Activated CD4-positive, alpha-beta T cell treated with anti-CD3 and anti-CD28 coated beads, Interleukin-2, amount 10 ng/mL, durations not matched to agents 24 days and 14 days (primary cell): ENCODE results near the gene TBC1D5. TPM values are rescaled to one million over a fixed set of nuclear protein-coding genes. Genes with fewer than 3 reads are reported as not detected.

ENCODE experiments used
- DNase-seq: peaks from one replicate; pipeline ENCODE4 v3.0.0; 2022
- H3K27ac Mint-ChIP-seq: one replicate; pipeline ENCODE4 v1.8.0; 2022; ENCODE audit warnings: mild to moderate bottlenecking, mixed read lengths
- H3K27me3 Mint-ChIP-seq: one replicate; pipeline ENCODE4 v1.8.0; 2022; ENCODE audit warnings: mixed read lengths
- H3K36me3 Mint-ChIP-seq: one replicate; pipeline ENCODE4 v1.8.0; 2022; ENCODE audit warnings: low read depth, mild to moderate bottlenecking, mixed read lengths
- H3K4me1 Mint-ChIP-seq: one replicate; pipeline ENCODE4 v1.8.0; 2021; ENCODE audit warnings: mixed read lengths
- H3K4me3 Mint-ChIP-seq: one replicate; pipeline ENCODE4 v1.8.0; 2022; ENCODE audit warnings: mild to moderate bottlenecking, moderate library complexity, mixed read lengths
- H3K9me3 Mint-ChIP-seq: one replicate; pipeline ENCODE4 v1.8.0; 2021; ENCODE audit warnings: mixed read lengths
- intact Hi-C: fragments of 100-400 bp; cut with micrococcal nuclease; formaldehyde crosslinking; loops from one replicate; pipeline ENCODE4 v1.15.1; 2023
- total RNA-seq: library from RNA; stranded (reverse); gene quantifications from 2 replicates; pipeline ENCODE4 v1.2.3, GENCODE V29; 2022

TBC1D5 gene
- total RNA-seq, 1 donor from 2014 or later: 38.5 TPM

DNA sequence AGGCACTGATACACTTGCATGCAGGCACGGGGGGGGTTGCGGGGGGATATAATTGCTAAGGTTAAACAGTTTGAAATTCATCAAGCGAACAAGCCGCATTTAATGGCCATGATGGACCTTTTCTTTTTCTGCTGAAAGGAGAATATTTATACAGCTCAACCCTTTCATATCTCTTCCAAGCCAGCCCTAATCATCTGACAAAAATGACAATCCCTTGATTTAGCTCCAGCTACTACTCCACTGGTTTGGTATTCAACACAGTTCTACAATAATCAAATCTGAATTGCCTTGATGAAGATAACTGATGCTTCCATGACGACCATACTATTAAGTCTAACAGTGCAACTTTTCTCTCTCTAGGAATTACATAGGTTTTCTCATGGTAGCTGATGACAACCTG is 482.7 kb downstream of the TBC1D5 start:
- no peak for DNase-seq
- Mint-ChIP-seq H3K4me1 (peaks cover 2% of the 10 kb centered on the region), H3K27me3 (peaks cover 4% of the 10 kb centered on the region), H3K27ac (no peak overlapping the region), H3K4me3 (no peak overlapping the region), H3K36me3 (no peaks in the 10 kb centered on the region), H3K9me3 (no peaks in the 10 kb centered on the region)
- intact Hi-C loops: loop anchor here (1.0 to 2.0 kb wide), 2 partner anchors 154 to 581 kb away; no protein-coding TSS in a partner anchor

DNA sequence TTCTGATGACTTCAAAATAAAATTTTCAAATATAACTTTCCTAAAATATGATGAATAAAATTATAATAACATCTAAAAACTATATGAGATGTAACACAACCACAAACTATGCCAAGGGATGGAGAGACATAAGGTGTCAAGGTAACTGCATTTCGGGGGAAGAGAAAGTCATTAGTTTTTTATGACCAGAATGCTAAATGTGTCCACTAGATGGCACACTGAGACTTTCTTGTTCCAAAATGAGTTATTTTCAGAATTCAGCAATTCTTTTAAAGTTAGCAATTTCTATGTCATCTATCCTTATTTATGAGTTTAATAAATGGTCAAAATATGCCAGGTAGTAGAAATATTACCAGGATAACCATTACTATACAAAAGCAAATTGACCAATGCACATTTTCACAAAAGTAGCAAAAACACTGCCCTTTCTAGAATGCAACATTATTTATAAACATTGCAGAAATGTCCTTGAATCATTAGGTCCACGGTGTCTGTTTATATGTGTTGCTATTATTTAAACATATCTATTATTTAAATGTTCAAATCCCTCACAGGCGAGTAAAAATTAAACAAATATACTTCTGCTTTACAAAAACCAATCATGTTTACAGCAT is 483.5 kb downstream of the TBC1D5 start:
- Mint-ChIP-seq H3K9me3 (no peaks in the 10 kb centered on the region), H3K4me3 (no peak overlapping the region), H3K27me3 (peaks cover 4% of the 10 kb centered on the region), H3K36me3 (no peaks in the 10 kb centered on the region), H3K4me1 (peaks cover 4% of the 10 kb centered on the region), H3K27ac (no peak overlapping the region)
- peak; percentile 75 for DNase-seq
- intact Hi-C loops: loop anchor here (1.0 to 2.0 kb wide), 2 partner anchors 154 to 582 kb away; no protein-coding TSS in a partner anchor

DNA sequence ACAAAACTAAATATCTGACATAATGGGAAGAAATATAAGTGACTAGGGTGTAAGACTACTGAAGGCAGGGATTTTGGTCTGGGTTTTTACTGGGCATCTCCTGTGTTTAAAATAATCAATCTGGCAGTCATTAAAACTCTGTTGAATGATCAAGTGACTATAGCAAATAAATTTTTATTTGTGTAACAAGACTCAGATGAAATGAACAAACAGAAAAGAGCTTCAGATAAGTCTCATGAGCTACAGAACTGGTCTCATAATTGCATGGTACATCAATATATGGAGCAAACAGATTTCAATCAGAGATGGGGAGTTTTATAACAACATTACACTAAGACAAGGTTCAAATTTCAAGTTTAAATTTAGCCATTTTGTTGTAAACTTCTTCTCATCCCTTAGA is 485.2 kb downstream of the TBC1D5 start:
- Mint-ChIP-seq H3K4me3 (no peak overlapping the region), H3K9me3 (no peaks in the 10 kb centered on the region)

DNA sequence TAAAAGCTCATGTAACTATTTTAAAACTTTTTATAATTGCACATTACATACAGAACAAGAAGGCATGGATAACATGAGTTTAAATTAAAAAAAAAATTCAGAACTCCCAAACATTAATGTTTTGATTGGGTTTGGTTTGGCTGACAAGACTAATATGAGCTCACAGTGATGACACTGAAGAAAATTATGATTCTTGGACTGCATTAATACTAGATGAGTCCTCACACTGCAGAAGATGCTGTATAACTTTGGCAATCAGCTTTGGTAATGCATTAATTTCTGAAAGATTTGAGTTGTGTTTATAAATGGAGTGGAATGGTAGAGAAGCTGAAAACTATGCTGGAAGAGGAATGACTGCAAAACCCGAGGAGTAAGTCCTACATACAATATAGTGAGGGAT is 498.8 kb downstream of the TBC1D5 start:
- no peak overlapping the region for H3K27ac Mint-ChIP-seq

More for the DNA sequence above, 485.2 kb downstream of the TBC1D5 start:
- no peak for DNase-seq
- intact Hi-C loops: no loop called here
- Mint-ChIP-seq H3K36me3 (no peaks in the 10 kb centered on the region), H3K4me1 (peaks cover 4% of the 10 kb centered on the region), H3K27me3 (peaks cover 4% of the 10 kb centered on the region), H3K27ac (no peak overlapping the region)

DNA sequence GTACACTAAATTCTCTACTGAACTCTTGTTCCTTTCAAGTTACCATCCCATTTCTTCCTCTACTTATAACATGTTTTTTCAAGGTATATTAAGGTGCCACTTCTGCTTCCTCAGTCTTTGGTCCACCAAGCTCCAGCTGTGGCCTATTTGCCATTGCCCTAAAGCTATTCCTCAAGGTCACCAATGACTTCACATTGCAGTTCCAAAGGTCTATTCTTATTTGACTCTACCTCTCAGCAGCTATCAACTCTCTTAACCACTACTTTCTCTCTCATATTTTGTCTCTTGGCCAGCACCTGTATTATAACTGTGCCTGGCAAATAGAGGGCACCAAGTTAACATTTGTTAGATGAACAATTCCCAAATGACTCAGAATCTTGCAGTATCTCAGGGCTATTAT is 503.0 kb downstream of the TBC1D5 start:
- Mint-ChIP-seq H3K27me3 (no peaks in the 10 kb centered on the region), H3K36me3 (no peaks in the 10 kb centered on the region), H3K4me1 (peaks cover 3% of the 10 kb centered on the region), H3K27ac (no peak overlapping the region), H3K4me3 (no peak overlapping the region), H3K9me3 (no peaks in the 10 kb centered on the region)
- DNase-seq: no peak
- intact Hi-C loops: no loop called here

More for the DNA sequence above, 498.8 kb downstream of the TBC1D5 start:
- Mint-ChIP-seq H3K36me3 (no peaks in the 10 kb centered on the region), H3K9me3 (no peaks in the 10 kb centered on the region), H3K27me3 (no peaks in the 10 kb centered on the region), H3K4me1 (no peaks in the 10 kb centered on the region), H3K4me3 (no peak overlapping the region)
- DNase-seq: no peak
- intact Hi-C loops: no loop called here

DNA sequence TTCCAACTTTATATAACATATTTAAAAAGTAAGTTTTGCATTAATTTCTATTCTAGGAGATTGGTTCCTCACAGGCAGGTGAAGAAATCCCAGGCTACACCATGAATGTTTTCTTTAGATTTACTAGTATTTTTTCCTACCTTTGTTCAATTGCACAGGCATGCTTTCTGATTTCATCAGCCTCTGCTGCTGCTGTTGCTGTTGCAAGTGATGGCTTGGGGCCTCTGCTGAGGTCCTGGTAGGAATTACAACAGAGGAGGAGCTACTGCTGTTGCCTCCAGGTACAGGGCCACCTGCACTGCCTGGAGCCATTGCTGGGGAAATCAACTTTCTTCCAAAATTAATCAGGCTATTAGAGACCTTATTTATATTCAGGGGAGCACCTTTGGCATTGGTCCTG is 504.4 kb downstream of the TBC1D5 start:
- Mint-ChIP-seq H3K4me1 (peaks cover 8% of the 10 kb centered on the region), H3K36me3 (no peaks in the 10 kb centered on the region), H3K4me3 (no peak overlapping the region), H3K27me3 (no peaks in the 10 kb centered on the region), H3K9me3 (no peaks in the 10 kb centered on the region), H3K27ac (no peak overlapping the region)
- no peak for DNase-seq
- intact Hi-C loops: no loop called here

DNA sequence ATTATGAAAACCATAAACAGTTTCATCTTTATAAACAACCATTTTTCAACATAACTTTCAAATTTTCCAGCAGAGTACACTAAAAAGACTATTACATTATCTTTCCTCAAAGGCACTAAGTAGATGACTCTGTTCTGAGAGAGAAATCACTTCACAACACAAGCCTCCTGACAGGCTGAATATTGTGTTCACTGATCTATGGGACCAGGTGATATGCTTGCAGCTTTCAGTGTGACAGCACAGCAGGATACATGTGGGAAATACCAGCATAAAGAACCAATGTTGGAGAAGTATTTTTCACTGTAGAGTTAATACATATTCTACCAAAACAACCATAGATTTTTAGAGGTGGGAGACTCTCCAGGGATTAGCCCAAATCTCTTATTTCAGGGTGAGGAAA is 507.1 kb downstream of the TBC1D5 start:
- H3K36me3 Mint-ChIP-seq: no peaks in the 10 kb centered on the region
- no peak overlapping the region for H3K4me3 Mint-ChIP-seq
- intact Hi-C loops: no loop called here
- DNase-seq: no peak
- no peaks in the 10 kb centered on the region for H3K27me3 Mint-ChIP-seq
- peaks cover 12% of the 10 kb centered on the region for H3K4me1 Mint-ChIP-seq
- no peaks in the 10 kb centered on the region for H3K9me3 Mint-ChIP-seq
- H3K27ac Mint-ChIP-seq: peak overlapping the region; percentile 11

DNA sequence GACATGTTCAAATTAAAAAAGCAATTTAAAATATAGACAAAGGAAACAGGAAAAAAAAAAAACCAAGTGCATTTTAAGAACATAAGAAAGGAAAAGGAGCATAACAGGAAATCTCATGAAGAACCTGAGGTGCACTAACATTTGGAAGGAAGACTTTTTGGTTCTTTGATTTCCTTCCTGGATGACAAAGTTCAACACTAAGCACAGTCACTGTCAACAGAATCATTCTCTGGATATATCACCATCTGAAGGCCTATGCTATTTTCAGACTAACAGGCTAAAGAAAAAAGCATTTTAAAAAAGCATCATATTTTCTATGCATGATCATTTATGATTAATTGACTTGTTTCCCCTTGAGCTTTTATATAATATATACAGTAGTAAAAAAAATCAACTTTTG is 508.0 kb downstream of the TBC1D5 start:
- intact Hi-C loops: loop anchor here (5.0 kb wide), 5 partner anchors 37 to 407 kb away; no protein-coding TSS in a partner anchor
- no peaks in the 10 kb centered on the region for H3K36me3 Mint-ChIP-seq
- H3K27me3 Mint-ChIP-seq: no peaks in the 10 kb centered on the region
- H3K4me3 Mint-ChIP-seq: no peak overlapping the region
- no peak overlapping the region for H3K27ac Mint-ChIP-seq
- H3K4me1 Mint-ChIP-seq: peaks cover 12% of the 10 kb centered on the region
- H3K9me3 Mint-ChIP-seq: no peaks in the 10 kb centered on the region
- no peak for DNase-seq

DNA sequence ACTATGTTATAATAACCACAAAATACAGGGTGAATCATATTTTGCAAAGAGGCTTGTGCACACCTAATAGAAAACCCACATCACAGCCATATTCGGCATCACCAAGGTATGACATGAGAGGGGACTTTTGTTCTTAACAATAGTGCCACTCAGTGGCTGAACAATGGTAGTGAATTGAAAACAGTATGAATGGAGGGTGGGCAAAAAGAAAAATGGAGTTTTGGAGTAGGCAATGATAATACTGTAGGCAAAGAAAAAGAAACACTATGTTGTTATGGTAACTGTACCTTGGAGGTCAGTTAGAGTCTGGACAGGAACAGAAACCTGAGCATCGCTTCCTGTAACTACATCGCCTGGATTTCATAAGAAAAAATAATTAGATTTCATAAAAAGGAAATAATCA is 509.0 kb downstream of the TBC1D5 start:
- no peaks in the 10 kb centered on the region for H3K9me3 Mint-ChIP-seq

DNA sequence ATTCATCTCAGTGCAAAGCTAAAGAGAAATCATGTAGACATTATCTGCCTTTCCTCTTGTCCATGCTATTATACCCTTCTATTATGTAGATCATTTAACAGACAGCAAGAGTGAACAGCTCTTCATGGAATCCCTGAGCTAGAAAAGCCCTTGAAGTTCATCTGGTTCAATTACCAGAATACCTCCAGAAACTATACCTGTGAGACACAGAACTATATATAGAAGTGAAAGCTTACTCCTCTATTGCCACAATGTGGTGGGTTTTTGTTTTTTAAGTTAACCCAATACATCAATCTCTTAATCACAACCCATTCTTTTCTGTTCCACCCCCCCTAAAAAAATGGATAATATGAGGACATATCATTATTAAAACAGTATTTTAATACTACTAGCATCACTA is 510.0 kb downstream of the TBC1D5 start:
- Mint-ChIP-seq H3K4me3 (no peak overlapping the region), H3K27ac (no peak overlapping the region), H3K4me1 (peaks cover 12% of the 10 kb centered on the region), H3K36me3 (no peaks in the 10 kb centered on the region), H3K27me3 (no peaks in the 10 kb centered on the region), H3K9me3 (no peaks in the 10 kb centered on the region)
- no peak for DNase-seq
- intact Hi-C loops: loop anchor here (5.0 kb wide), 5 partner anchors 35 to 405 kb away; no protein-coding TSS in a partner anchor

More for the DNA sequence above, 509.0 kb downstream of the TBC1D5 start:
- H3K4me3 Mint-ChIP-seq: no peak overlapping the region
- H3K27ac Mint-ChIP-seq: no peak overlapping the region
- peak; percentile 84 for DNase-seq
- peaks cover 12% of the 10 kb centered on the region for H3K4me1 Mint-ChIP-seq
- H3K27me3 Mint-ChIP-seq: no peaks in the 10 kb centered on the region
- intact Hi-C loops: loop anchor here (1.0 to 5.0 kb wide), 7 partner anchors 36 to 632 kb away; partner anchors contain the start of gene PLCL2
- H3K36me3 Mint-ChIP-seq: no peaks in the 10 kb centered on the region

DNA sequence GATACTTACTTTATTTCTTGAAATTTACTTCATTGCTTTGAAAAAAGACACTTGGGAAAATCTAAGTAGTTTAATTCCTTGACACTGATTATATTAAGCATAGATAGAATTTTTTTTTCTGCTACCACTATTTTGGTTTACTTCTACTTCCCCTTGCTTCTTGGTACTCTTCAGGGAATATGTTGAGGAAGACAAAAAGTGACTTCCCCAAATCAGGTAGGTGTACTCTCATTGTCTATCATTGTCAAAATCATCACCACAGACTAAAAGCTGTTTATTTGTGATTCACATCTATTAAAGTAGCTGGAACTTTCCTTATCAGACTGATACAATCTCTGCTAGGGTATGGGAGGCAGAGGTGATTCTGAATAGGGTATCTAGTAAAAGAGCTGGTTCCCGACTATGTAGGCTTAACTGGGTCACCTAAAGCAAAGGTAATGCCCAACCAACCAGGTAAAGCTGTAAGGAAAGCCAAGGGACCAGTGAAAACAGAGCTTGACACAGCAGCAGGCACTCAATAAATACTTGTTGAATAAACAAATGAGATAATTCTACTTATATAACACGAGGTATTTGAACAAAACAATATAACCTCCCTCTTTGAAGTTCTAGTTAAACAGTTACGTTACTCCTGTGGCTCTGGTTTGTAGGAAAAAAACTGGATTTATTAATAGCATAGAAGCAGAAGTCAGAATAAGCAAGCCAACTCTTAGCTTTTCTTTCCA is 510.7 kb downstream of the TBC1D5 start:
- H3K4me1 Mint-ChIP-seq: peaks cover 13% of the 10 kb centered on the region
- H3K27ac Mint-ChIP-seq: no peak overlapping the region
- no peaks in the 10 kb centered on the region for H3K36me3 Mint-ChIP-seq
- H3K4me3 Mint-ChIP-seq: no peak overlapping the region
- no peak for DNase-seq
- H3K27me3 Mint-ChIP-seq: no peaks in the 10 kb centered on the region
- H3K9me3 Mint-ChIP-seq: no peaks in the 10 kb centered on the region
- intact Hi-C loops: loop anchor here (5.0 kb wide), 5 partner anchors 34 to 404 kb away; no protein-coding TSS in a partner anchor

DNA sequence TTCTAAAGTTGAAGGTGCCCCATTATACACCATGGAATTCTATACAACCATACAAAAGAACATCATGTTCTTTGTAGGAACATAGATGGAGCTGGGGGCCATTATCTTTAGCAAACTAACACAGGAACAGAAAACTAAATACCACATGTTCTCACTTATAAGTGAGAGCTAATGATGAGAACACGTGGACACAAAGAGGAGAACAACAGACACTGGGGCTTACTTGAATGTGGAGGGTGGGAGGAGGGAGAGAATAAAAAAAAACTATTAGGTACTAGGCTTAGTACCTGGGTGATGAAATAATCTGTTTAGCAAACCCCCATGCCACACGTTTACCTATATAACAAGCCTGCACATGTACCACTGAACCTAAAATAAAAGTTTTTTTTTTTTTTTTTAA is 515.0 kb downstream of the TBC1D5 start:
- peaks cover 5% of the 10 kb centered on the region for H3K4me1 Mint-ChIP-seq
- H3K9me3 Mint-ChIP-seq: no peaks in the 10 kb centered on the region
- H3K36me3 Mint-ChIP-seq: peaks cover 1% of the 10 kb centered on the region
- no peaks in the 10 kb centered on the region for H3K27me3 Mint-ChIP-seq
- no peak for DNase-seq
- no peak overlapping the region for H3K27ac Mint-ChIP-seq
- H3K4me3 Mint-ChIP-seq: no peak overlapping the region
- intact Hi-C loops: no loop called here

DNA sequence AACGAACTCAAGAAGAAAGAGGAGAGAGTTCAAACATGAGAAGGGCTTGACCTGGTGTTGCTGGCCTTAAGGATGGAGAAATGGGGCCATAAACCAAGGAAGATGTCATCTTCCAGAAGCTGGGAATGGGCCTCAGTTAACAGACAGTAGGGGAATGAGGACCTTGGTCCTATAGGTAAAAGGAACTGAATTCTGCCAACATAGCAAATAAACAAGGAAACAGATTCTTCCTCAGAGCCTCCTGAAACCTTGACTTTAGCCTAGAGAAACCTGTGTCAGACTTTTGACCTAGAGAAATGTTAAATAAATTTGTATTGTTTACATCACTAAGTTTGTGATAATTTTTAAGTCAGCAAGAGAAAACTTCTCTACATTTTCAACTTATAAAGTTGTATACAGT is 520.9 kb downstream of the TBC1D5 start:
- peaks cover 13% of the 10 kb centered on the region for H3K9me3 Mint-ChIP-seq
- intact Hi-C loops: no loop called here
- no peak for DNase-seq
- peaks cover 17% of the 10 kb centered on the region for H3K36me3 Mint-ChIP-seq
- no peak overlapping the region for H3K4me3 Mint-ChIP-seq
- no peak overlapping the region for H3K27ac Mint-ChIP-seq
- H3K4me1 Mint-ChIP-seq: no peaks in the 10 kb centered on the region
- no peaks in the 10 kb centered on the region for H3K27me3 Mint-ChIP-seq

DNA sequence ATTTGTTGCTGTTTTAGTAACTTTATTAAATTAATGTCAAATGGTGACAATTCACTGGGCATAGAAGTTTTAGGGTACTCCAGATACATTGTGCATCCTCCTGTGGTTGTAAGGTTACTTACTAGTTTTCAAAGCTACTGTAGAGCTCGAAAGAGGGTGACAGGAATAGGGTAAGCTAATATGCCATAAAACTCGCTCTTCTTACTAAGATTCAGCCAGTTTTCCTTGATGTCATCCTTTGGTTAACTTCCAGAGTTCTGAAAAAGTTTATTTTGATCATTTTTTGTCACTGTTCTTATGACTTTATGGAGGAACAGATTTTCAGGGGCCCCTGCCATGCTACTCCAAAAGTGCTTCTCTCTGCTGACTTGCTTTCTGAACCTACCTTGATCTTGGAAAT is 522.8 kb downstream of the TBC1D5 start:
- H3K4me1 Mint-ChIP-seq: no peaks in the 10 kb centered on the region
- no peak for DNase-seq
- H3K4me3 Mint-ChIP-seq: no peak overlapping the region
- peaks cover 13% of the 10 kb centered on the region for H3K9me3 Mint-ChIP-seq
- no peak overlapping the region for H3K27ac Mint-ChIP-seq
- peaks cover 17% of the 10 kb centered on the region for H3K36me3 Mint-ChIP-seq
- intact Hi-C loops: no loop called here
- no peaks in the 10 kb centered on the region for H3K27me3 Mint-ChIP-seq
